Measurements from ENCODE around the gene CD83.

CD83 gene

GRCh38 chr6:14151773-14152172 is 34.2 kb downstream of the CD83 start:
- no peak overlapping the region for H3K4me3 ChIP-seq (ENCODE audit: low read depth, low read length)
- DNase-seq (ENCODE audit: low read depth) = no peak
- no peak for TF ChIP-seq CTCF (IDR thresholded peaks at IDR 0.05; ENCODE audit: insufficient read depth, low read depth, low read length, missing control alignments)

- no peak overlapping the region for H3K4me3 ChIP-seq (ENCODE audit: low read depth, low read length)
- TF ChIP-seq CTCF (IDR thresholded peaks at IDR 0.05; ENCODE audit: insufficient read depth, low read depth, low read length, missing control alignments) = no peak
- no peak for DNase-seq (ENCODE audit: low read depth)
Observed at GRCh38 chr6:14153228-14153627, 35.7 kb downstream of the CD83 start.

- DNase-seq (ENCODE audit: low read depth) = no peak
- no peak for TF ChIP-seq CTCF (IDR thresholded peaks at IDR 0.05; ENCODE audit: insufficient read depth, low read depth, low read length, missing control alignments)
Observed at GRCh38 chr6:14159090-14159489, 41.5 kb downstream of the CD83 start.

GRCh38 chr6:14162826-14163225 is 45.3 kb downstream of the CD83 start:
- no peak for TF ChIP-seq CTCF (IDR thresholded peaks at IDR 0.05; ENCODE audit: insufficient read depth, low read depth, low read length, missing control alignments)
- DNase-seq (ENCODE audit: low read depth) = no peak
- no peak overlapping the region for H3K4me3 ChIP-seq (ENCODE audit: low read depth, low read length)

More at GRCh38 chr6:14159090-14159489, 41.5 kb downstream of the CD83 start:
- no peak overlapping the region for H3K4me3 ChIP-seq (ENCODE audit: low read depth, low read length)

GRCh38 chr6:14165091-14165490 is 47.5 kb downstream of the CD83 start:
- DNase-seq (ENCODE audit: low read depth) = no peak
- TF ChIP-seq CTCF (IDR thresholded peaks at IDR 0.05; ENCODE audit: insufficient read depth, low read depth, low read length, missing control alignments) = no peak
- no peak overlapping the region for H3K4me3 ChIP-seq (ENCODE audit: low read depth, low read length)

GRCh38 chr6:14166839-14167238 is 49.3 kb downstream of the CD83 start:
- DNase-seq (ENCODE audit: low read depth) = no peak
- H3K4me3 ChIP-seq (ENCODE audit: low read depth, low read length) = no peak overlapping the region
- no peak for TF ChIP-seq CTCF (IDR thresholded peaks at IDR 0.05; ENCODE audit: insufficient read depth, low read depth, low read length, missing control alignments)

- H3K4me3 ChIP-seq (ENCODE audit: low read depth, low read length) = no peak overlapping the region
- TF ChIP-seq CTCF (IDR thresholded peaks at IDR 0.05; ENCODE audit: insufficient read depth, low read depth, low read length, missing control alignments) = no peak
- DNase-seq (ENCODE audit: low read depth) = no peak
Observed at GRCh38 chr6:14170128-14170527, 52.6 kb downstream of the CD83 start.

Measured in GM12865 (cell line).